HL-60 (cell line): ENCODE measurements around the gene CEP76.

ENCODE experiments used
- DNase-seq, 2 experiments: peaks; one replicate each; pipeline ENCODE4 v3.0.0-alpha.2; 2010 to 2020; ENCODE audit warnings: low read depth in 1 of 2, low spot score in 1 of 2
- H3K27ac ChIP-seq: fragments of 250-450 bp; sonication (Bioruptor Pico); replicated peaks from 2 replicates; pipeline ENCODE4 v1.5.1; 2020; ENCODE audit warnings: mild to moderate bottlenecking, moderate library complexity
- H3K27me3 ChIP-seq: fragments of 250-450 bp; sonication (Bioruptor Pico); 2 replicates; pipeline ENCODE4 v1.5.1; 2021; ENCODE audit warnings: mild to moderate bottlenecking, moderate library complexity; ENCODE audit not compliant: insufficient read depth, poor library complexity, severe bottlenecking
- H3K4me3 ChIP-seq: replicated peaks from 2 replicates; pipeline ENCODE4 v1.5.1; 2011; ENCODE audit warnings: mild to moderate bottlenecking, control low read depth, low read length; ENCODE audit not compliant: insufficient read depth
- GABPA ChIP-seq: IDR thresholded peaks from 2 replicates; pipeline ENCODE4 v1.6.1; 2012; ENCODE audit warnings: low read depth
- POLR2AphosphoS5 ChIP-seq: IDR thresholded peaks from 2 replicates; pipeline ENCODE4 v1.6.1; 2012; ENCODE audit warnings: low read depth
- SPI1 ChIP-seq: IDR thresholded peaks from 2 replicates; pipeline ENCODE4 v1.6.1; 2012; ENCODE audit warnings: low read depth, mild to moderate bottlenecking, borderline replicate concordance
- TF ChIP-seq, protein P1 (sequence below): IDR thresholded peaks from one replicate; pipeline ENCODE4 v1.5.1; 2011; ENCODE audit warnings: low read length, control low read depth, inconsistent platforms; ENCODE audit not compliant: insufficient read depth
- TF ChIP-seq, protein P2 (sequence below): IDR thresholded peaks from 2 replicates; pipeline ENCODE4 v1.6.1; 2012; ENCODE audit warnings: low read depth; ENCODE audit not compliant: insufficient replicate concordance

CEP76 gene

DNA sequence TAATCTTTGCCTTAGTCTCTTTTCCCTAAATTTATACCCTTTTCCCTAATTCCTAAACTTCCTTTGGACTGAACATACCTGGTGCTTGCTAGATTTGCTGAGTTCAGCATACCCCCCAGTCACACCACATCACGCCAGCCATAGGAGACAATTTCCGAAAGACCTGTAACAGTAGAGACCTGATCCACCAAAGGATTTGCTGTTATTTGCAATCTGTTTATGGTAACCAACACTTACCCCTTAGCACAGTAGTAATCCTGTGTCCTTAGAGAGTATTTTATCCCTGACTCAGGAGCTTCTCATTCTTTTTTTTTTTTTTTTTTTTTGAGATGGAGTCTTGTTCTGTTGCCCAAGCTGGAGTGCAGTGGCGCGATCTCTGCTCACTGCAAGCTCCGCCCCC is 8.9 kb upstream of the CEP76 start:
- Histone ChIP-seq H3K4me3 (no peak overlapping the region), H3K27me3 (no peaks in the 10 kb centered on the region), H3K27ac (no peak overlapping the region)
- TF ChIP-seq, protein P1, sequence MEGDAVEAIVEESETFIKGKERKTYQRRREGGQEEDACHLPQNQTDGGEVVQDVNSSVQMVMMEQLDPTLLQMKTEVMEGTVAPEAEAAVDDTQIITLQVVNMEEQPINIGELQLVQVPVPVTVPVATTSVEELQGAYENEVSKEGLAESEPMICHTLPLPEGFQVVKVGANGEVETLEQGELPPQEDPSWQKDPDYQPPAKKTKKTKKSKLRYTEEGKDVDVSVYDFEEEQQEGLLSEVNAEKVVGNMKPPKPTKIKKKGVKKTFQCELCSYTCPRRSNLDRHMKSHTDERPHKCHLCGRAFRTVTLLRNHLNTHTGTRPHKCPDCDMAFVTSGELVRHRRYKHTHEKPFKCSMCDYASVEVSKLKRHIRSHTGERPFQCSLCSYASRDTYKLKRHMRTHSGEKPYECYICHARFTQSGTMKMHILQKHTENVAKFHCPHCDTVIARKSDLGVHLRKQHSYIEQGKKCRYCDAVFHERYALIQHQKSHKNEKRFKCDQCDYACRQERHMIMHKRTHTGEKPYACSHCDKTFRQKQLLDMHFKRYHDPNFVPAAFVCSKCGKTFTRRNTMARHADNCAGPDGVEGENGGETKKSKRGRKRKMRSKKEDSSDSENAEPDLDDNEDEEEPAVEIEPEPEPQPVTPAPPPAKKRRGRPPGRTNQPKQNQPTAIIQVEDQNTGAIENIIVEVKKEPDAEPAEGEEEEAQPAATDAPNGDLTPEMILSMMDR: no peak
- no peak for TF ChIP-seq SPI1
- TF ChIP-seq POLR2AphosphoS5: no peak
- no peak for TF ChIP-seq GABPA
- TF ChIP-seq, protein P2, sequence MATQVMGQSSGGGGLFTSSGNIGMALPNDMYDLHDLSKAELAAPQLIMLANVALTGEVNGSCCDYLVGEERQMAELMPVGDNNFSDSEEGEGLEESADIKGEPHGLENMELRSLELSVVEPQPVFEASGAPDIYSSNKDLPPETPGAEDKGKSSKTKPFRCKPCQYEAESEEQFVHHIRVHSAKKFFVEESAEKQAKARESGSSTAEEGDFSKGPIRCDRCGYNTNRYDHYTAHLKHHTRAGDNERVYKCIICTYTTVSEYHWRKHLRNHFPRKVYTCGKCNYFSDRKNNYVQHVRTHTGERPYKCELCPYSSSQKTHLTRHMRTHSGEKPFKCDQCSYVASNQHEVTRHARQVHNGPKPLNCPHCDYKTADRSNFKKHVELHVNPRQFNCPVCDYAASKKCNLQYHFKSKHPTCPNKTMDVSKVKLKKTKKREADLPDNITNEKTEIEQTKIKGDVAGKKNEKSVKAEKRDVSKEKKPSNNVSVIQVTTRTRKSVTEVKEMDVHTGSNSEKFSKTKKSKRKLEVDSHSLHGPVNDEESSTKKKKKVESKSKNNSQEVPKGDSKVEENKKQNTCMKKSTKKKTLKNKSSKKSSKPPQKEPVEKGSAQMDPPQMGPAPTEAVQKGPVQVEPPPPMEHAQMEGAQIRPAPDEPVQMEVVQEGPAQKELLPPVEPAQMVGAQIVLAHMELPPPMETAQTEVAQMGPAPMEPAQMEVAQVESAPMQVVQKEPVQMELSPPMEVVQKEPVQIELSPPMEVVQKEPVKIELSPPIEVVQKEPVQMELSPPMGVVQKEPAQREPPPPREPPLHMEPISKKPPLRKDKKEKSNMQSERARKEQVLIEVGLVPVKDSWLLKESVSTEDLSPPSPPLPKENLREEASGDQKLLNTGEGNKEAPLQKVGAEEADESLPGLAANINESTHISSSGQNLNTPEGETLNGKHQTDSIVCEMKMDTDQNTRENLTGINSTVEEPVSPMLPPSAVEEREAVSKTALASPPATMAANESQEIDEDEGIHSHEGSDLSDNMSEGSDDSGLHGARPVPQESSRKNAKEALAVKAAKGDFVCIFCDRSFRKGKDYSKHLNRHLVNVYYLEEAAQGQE: no peak
- DNase-seq: no peak

DNA sequence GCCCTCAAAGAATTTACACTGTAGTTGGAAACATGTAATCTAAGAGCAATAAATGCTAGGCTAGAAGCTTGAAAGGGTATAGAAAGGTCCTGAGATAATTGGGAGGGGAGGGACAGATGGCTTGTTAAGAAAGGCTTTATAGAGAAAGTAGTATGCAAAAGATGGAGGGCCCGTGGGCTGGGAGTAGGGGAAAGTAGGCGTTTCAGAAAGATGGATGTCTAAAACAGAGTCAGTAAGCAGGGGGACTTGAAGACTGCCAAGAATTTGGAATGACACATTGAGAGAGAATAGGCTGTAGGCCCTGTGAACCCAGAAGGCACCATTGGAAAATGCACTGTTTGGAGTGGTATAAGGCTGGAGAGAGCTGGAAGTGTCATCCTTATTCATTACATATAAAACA is 1.1 kb upstream of the CEP76 start:
- peak overlapping the region; percentile 91 for H3K4me3 ChIP-seq

DNA sequence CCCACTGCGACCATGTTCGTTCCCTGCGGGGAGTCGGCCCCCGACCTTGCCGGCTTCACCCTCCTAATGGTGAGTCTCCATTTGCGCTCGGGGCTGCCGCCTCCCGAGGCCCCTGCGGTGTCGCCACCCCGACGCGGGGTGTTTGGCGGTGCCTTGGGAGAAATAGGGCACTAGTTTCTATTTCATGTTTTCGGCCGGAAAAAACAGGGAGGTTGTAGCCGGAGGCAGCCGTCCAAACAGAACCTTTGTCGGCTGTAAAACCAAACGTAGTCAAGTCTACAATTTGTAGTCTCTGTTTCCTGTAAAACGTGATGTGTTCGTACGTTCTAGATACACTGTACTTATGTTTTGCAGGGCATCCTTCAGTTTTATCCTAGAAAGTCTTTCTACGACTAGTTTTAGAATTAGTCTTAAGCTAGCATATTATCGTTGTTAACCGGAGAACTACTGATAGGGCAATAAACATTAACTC is 609 bp upstream of the CEP76 start:
- DNase-seq: no peak
- TF ChIP-seq GABPA: no peak
- no peaks in the 10 kb centered on the region for H3K27me3 ChIP-seq
- peak overlapping the region; percentile 91 for H3K4me3 ChIP-seq
- H3K27ac ChIP-seq: peak overlapping the region; percentile 100

More for the DNA sequence above, 1.1 kb upstream of the CEP76 start:
- no peak for DNase-seq
- Histone ChIP-seq H3K27ac (peak overlapping the region; percentile 100), H3K27me3 (no peaks in the 10 kb centered on the region)
- TF ChIP-seq GABPA (no peak), POLR2AphosphoS5 (no peak), SPI1 (no peak)
- TF ChIP-seq, protein P2: no peak
- TF ChIP-seq, protein P1: no peak

DNA sequence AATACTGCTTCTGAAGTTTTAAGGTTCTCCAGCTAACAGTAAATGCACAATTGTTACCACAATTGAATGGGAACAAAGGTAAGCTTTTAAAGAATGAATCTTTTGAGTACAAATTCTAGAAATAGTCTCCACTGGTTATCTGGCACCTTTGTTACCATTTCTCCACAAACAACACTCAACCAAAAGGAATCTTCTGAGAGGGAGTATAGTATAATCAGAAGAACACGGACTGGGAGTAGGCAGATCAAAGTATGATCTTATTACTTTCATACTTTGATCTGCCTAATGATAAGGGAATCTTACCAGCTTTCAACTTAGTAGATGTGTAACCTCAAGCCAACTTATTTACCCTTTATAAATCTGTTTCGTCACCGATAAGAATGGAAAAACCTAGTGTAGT is 1.4 kb downstream of the CEP76 start:
- Histone ChIP-seq H3K27me3 (no peaks in the 10 kb centered on the region), H3K4me3 (peak overlapping the region; percentile 91), H3K27ac (no peak overlapping the region; the same call in 1 of the 2 replicates)
- no peak for DNase-seq
- TF ChIP-seq POLR2AphosphoS5: no peak
- TF ChIP-seq, protein P1: no peak
- TF ChIP-seq SPI1: no peak
- no peak for TF ChIP-seq GABPA
